SU-DHL-6 (cell line): ENCODE data around the gene CFAP99.

Experiments
- H2AFZ ChIP-seq: fragments of 200-600 bp; sonication (generic); 2 replicates; pipeline ENCODE4 v1.6.1; 2014; ENCODE audit warnings: low read depth, mild to moderate bottlenecking, moderate library complexity, mixed read lengths, antibody characterized with exemption, low read length; ENCODE audit not compliant: severe bottlenecking
- H3F3A ChIP-seq: fragments of 200-600 bp; shearing (Covaris generic); 2 replicates; pipeline ENCODE4 v1.6.0; 2016; ENCODE audit warnings: antibody characterized with exemption, mild to moderate bottlenecking; ENCODE audit not compliant: insufficient read depth
- H3K27ac ChIP-seq: fragments of 200-600 bp; sonication (generic); 2 replicates; pipeline ENCODE4 v1.5.1; 2016; ENCODE audit warnings: low read depth, mild to moderate bottlenecking, low read length, moderate library complexity, mixed read lengths
- H3K27me3 ChIP-seq: fragments of 200-600 bp; sonication (generic), shearing (Covaris generic); 2 replicates; pipeline ENCODE4 v1.6.0; 2014; ENCODE audit warnings: mild to moderate bottlenecking, low read length
- H3K36me3 ChIP-seq: fragments of 200-600 bp; sonication (generic); 2 replicates; pipeline ENCODE4 v1.6.1; 2014; ENCODE audit warnings: mild to moderate bottlenecking, low read length, mixed read lengths
- H3K4me2 ChIP-seq: fragments of 300-600, 200-600 bp; shearing (Covaris generic), sonication (generic); 2 replicates; pipeline ENCODE4 v1.6.0; 2014; ENCODE audit warnings: low read length, low read depth, mild to moderate bottlenecking; ENCODE audit not compliant: poor library complexity, severe bottlenecking
- H3K4me3 ChIP-seq: fragments of 200-600 bp; sonication (generic); 2 replicates; pipeline ENCODE4 v1.5.1; 2014; ENCODE audit warnings: antibody characterized with exemption, low read length, mild to moderate bottlenecking, mixed read lengths; ENCODE audit not compliant: insufficient read depth, poor library complexity, severe bottlenecking
- H3K79me2 ChIP-seq: fragments of 200-600 bp; sonication (generic); 2 replicates; pipeline ENCODE4 v1.6.1; 2014; ENCODE audit warnings: mild to moderate bottlenecking, low read length, moderate library complexity; ENCODE audit not compliant: insufficient read depth
- H3K9ac ChIP-seq: fragments of 200-600 bp; sonication (generic); 2 replicates; pipeline ENCODE4 v1.7.0; 2014; ENCODE audit warnings: mild to moderate bottlenecking, low read length
- H3K9me2 ChIP-seq: fragments of 200-600 bp; sonication (generic); replicated peaks from 2 replicates; pipeline ENCODE4 v1.6.1; 2014; ENCODE audit warnings: low read length; ENCODE audit not compliant: insufficient read depth
- H3K9me3 ChIP-seq: fragments of 200-600 bp; sonication (generic); 2 replicates; pipeline ENCODE4 v1.6.1; 2014; ENCODE audit warnings: low read length, mixed read lengths; ENCODE audit not compliant: insufficient read depth
- H4K20me1 ChIP-seq: fragments of 200-600 bp; sonication (generic); 2 replicates; pipeline ENCODE4 v1.6.1; 2014; ENCODE audit warnings: low read depth, mild to moderate bottlenecking, antibody characterized with exemption, low read length, moderate library complexity, mixed read lengths
- CTCF ChIP-seq: fragments of 200-600 bp; sonication (generic); IDR thresholded peaks from one replicate; pipeline ENCODE4 v1.5.1; 2017; ENCODE audit warnings: antibody characterized with exemption, mild to moderate bottlenecking, low read length, moderate library complexity; ENCODE audit not compliant: insufficient read depth, poor library complexity, severe bottlenecking
- EZH2phosphoT487 ChIP-seq: fragments of 200-600 bp; sonication (generic), shearing (Covaris generic); conservative IDR thresholded peaks from 2 replicates; pipeline ENCODE4 v1.6.1; 2018; ENCODE audit warnings: mild to moderate bottlenecking, antibody characterized with exemption, low read length, moderate library complexity, mixed read lengths

The CFAP99 gene

GRCh38 chr4:2393353-2394270 is 25.1 kb upstream of the CFAP99 start:
- H3K27me3 ChIP-seq: no peaks in the 10 kb centered on the region
- no peaks in the 10 kb centered on the region for H3F3A ChIP-seq
- no peaks in the 10 kb centered on the region for H3K36me3 ChIP-seq
- no peak overlapping the region for H3K9ac ChIP-seq
- H3K9me3 ChIP-seq: no peaks in the 10 kb centered on the region
- no peaks in the 10 kb centered on the region for H3K79me2 ChIP-seq
- H3K4me2 ChIP-seq: peak overlapping the region; percentile 36
- no peak overlapping the region for H3K27ac ChIP-seq
- H3K9me2 ChIP-seq: no peaks in the 10 kb centered on the region
- H3K4me3 ChIP-seq: no peak overlapping the region
- peak overlapping the region; percentile 56 for H2AFZ ChIP-seq
- TF ChIP-seq CTCF: no peak
- no peak for TF ChIP-seq EZH2phosphoT487
- no peaks in the 10 kb centered on the region for H4K20me1 ChIP-seq

- TF ChIP-seq EZH2phosphoT487 (no peak), CTCF (no peak)
Observed at GRCh38 chr4:2394528-2394927, 24.2 kb upstream of the CFAP99 start.

DNA sequence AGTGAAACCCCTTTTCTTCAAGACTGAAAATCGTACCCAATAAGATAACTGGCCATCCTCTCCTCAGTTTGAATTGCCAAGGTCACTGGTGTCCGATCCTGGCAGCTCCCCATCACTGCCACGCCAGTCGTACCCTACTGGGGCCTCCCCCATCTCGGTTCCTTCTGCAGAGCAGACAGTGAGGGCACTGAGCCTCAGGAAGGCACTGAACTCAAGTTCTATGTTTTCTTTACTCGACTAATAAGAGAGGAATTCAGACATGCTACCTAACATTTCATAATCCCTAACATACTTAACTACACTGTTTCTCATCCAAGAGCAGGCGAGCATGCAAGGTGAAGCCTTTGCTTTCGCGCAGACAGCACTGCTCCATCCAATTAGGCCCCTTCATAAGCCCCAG is 23.7 kb upstream of the CFAP99 start:
- no peak overlapping the region for H3K9ac ChIP-seq
- no peaks in the 10 kb centered on the region for H3F3A ChIP-seq
- H2AFZ ChIP-seq: no peak overlapping the region
- H3K4me3 ChIP-seq: no peak overlapping the region
- H4K20me1 ChIP-seq: no peaks in the 10 kb centered on the region
- TF ChIP-seq EZH2phosphoT487 (no peak), CTCF (no peak)
- H3K27ac ChIP-seq: no peak overlapping the region
- no peaks in the 10 kb centered on the region for H3K79me2 ChIP-seq
- H3K4me2 ChIP-seq: no peak overlapping the region
- no peaks in the 10 kb centered on the region for H3K9me3 ChIP-seq
- H3K27me3 ChIP-seq: no peaks in the 10 kb centered on the region
- H3K36me3 ChIP-seq: no peaks in the 10 kb centered on the region
- H3K9me2 ChIP-seq: no peaks in the 10 kb centered on the region

More at GRCh38 chr4:2394528-2394927, 24.2 kb upstream of the CFAP99 start:
- Histone ChIP-seq H2AFZ (no peak overlapping the region), H3K9ac (no peak overlapping the region), H4K20me1 (no peaks in the 10 kb centered on the region), H3K4me3 (no peak overlapping the region), H3K4me2 (no peak overlapping the region), H3K36me3 (no peaks in the 10 kb centered on the region), H3K9me3 (no peaks in the 10 kb centered on the region), H3F3A (no peaks in the 10 kb centered on the region), H3K27ac (no peak overlapping the region), H3K79me2 (no peaks in the 10 kb centered on the region), H3K27me3 (no peaks in the 10 kb centered on the region), H3K9me2 (no peaks in the 10 kb centered on the region)
